ENCODE measurements around the gene SPOCK3.

Gene SPOCK3

DNA sequence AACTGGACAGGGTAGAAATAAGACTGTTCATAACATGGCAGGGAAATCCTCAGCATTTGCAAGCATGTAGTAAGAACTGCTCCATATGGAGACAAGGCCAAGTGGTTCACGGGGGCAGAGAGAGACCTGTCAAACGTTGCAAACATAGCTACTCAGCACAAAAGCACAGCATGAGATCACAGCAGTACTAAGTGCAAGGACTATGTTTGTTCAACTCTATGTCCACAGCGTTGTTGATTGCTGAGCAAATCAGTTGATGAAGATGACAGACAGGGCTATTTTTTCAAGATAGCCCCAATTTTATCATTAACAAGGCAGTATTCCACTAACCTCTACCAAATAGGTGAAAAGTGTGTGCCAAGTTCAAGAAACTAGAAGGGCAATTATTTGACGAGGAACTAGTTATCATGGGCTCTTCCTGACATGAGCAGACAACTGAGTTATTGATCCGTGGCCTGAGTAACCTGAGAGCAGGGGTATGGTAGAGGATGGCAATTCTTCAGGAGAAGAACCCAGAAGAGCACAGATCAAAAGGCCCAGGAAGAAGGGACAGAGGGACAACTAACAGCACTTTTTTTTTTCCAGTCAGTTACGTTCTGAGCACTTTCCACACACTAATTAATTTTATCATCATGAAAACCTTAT, 57.4 kb downstream of the SPOCK3 start:
- no peak for DNase-seq (ENCODE audit: low read depth)

DNA sequence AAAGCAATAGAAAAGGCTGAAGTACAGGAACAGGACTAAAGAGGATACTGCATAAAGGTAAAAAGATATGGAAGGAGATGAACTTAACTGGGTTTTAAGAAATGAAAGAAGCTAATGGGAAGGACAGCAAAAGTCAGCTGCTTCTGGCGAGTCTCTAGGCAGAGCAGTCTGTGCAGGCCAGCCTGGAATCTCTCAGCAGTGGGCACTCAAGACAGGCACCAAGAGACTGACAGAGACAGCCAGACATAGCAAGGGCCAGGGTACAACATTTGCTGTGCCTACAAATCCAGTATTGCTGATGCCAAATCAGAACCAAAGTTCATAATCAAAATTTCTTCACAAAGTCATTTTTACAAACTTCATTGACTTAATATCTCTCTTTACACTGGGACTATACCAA, 62.4 kb downstream of the SPOCK3 start:
- no peak for DNase-seq (ENCODE audit: low read depth)

DNA sequence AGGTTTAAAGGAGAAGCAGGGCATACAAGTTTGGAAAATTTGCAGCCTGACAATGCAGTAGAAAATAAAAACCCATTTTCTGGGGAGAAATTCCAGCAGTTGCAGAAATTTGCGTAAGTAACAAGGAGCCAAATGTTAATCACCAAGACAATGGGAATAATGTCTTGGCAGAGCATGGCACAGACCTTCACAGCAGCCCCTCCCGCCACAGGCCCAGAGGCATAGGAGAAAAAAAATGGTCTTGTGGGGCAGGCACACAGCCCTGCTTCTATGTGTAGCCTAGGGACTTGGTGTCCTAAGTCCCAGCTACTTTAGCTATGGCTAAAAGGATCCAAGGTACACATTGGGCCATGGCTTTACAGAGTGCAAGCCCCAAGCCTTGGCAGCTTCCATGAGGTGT, 65.7 kb downstream of the SPOCK3 start:
- DNase-seq (ENCODE audit: low read depth), result no peak

DNA sequence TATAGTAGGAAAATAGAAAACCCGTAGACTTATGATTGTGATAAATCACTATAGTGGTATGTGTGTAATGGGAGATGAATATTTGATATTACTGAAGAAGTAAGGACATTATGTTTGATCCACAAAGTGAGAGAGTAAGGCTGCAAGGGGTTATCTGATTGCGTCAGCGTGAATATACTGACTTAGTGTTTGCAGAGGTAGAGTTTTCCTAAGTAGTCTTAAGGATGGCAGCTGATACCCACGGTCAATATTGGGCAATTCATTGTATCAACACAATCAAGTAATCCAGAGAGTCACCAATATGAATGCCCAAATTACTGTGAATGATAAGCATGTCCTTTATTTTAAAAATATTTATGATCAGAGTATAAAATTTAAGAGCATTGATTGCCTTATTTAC, 83.7 kb downstream of the SPOCK3 start:
- DNase-seq (ENCODE audit: low read depth), result no peak

DNA sequence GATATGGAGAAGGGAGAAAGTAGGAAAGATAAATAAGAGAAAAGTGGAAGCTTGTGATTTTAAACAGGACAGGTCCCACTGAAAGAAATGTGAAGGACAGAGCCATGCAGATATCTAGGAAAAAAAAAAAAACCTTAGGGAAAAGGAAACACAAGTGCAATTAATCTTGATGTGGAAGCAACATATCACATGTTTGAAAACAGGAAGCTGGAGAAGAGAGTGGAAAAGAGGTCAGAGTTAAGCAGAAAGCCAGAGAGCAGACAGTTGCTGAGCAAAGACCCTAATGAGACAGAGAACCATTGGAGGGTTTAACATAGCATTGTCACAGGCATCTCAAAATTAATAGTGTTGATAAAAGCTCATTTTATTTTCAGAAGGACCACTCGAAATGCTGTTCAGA, 89.7 kb downstream of the SPOCK3 start:
- no peak for DNase-seq (ENCODE audit: low read depth)

DNA sequence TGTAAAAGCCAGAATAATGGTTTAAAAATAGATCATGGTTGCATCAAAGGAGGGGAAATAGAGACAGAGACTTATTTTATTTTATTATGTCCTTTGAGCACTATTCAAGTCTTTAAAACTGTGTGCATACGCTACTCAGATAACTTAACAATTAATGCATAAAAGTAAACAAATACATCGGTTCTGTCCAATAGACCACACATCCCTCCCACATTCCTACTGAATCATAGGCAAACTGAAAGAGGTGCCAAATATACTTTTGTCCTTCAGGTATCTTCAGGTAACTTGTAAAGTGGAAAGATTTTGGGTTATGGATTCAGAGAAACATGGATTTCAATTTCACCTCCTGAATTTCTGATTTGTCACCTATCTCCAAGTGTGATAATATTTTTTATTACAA, 91.3 kb downstream of the SPOCK3 start:
- no peak for DNase-seq (ENCODE audit: low read depth)

DNA sequence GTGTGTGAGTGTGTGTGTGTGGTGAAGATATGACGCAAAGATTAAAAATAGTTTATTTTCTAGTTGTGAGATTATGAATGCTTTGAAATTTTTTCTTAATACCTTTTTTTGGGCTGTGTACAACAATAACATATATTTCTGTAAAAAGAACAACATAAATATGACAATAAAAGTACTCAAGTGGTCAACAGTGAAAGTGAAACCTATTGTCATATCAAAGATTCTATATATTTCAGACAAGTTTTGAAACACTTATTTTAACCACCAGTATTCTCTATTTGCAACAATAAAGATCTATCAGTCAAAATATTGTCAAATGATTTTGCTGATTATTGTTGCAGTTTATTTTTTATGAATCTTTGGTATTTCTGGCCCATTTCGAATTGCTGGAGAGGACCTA, 98.0 kb downstream of the SPOCK3 start:
- no peak for DNase-seq (ENCODE audit: low read depth)

DNA sequence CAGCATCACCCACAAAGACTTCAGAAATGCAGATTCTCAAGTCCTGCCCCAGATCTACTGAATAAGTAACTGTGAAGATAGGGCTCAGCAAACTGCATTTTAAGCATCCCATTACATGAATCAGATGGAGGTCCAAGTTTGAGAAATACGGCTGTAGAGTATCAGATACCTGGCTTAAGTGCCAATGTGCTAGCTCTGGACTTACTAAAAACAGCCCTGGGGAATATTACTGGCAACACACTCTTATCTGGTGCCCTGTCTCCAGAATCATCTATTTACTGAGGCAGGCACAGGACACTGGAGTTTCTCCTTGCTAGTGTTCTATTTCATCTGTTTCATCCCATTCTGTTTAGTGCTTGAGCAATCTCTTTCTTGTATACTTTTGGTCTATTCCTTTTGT, 105.1 kb downstream of the SPOCK3 start:
- DNase-seq (ENCODE audit: low read depth), result no peak

DNA sequence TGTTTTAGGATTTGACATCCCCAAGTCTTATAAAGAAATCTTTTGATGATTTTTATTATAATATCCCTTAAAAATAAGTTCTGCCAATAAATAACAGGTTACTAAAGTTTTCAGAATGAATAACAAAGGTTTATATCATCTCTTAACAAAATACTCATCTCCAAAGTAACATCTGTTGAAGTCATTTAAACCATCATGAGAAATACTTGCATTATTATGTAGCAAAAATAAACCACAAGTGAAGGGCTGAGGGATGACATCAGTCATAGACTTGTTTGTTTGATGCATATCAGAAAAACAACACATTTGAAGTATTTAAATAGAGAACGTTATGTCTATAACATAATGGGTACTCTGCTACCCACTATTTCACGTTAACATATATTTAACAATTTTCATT, 114.9 kb downstream of the SPOCK3 start:
- DNase-seq (ENCODE audit: low read depth), result no peak

DNA sequence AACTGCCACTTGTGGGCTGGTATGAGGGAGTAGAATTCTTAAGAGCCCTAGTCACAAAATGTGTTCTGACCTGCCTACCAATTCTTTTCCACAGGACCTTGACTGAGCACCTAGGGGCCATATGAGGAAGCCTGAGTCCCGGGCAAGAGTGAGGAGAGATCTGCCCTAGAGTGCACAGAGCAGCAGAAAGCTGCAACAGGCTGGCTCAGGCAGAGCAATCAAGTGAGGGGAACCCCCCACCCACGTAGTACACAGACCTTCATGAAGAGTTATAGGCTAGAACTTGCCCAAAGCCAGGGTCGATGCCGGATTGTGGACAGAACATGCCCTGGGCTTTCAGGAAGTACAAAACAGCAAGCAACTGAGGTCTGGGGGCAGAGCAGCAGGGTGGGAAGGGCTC, 117.0 kb downstream of the SPOCK3 start:
- DNase-seq (ENCODE audit: low read depth), result no peak

DNA sequence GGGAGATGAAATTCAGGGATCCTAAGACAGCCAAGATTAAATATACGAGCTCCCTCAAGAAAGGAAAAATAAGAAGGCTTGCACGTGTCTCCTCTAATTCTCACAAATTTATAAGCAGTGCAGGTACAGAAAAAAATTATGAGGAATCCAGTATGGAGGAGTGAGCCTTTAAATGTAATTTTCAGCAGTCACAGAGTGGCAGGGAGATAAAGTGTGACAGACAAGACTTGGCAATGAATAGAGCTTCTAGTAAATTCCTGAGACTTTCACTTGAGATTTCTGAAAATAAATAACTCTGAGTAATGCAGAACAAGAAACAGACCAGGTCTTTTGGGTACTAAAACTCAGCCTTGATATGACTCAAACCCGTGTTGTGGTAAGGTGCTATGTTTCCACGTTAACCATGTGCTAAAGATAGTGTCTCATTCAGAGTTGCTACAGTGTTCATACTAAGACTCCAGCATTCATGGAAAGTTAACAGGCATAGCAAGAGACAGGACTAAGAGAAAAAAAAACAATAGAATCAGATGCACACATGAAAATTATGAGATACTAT, 119.8 kb downstream of the SPOCK3 start:
- no peak for DNase-seq (ENCODE audit: low read depth)

DNA sequence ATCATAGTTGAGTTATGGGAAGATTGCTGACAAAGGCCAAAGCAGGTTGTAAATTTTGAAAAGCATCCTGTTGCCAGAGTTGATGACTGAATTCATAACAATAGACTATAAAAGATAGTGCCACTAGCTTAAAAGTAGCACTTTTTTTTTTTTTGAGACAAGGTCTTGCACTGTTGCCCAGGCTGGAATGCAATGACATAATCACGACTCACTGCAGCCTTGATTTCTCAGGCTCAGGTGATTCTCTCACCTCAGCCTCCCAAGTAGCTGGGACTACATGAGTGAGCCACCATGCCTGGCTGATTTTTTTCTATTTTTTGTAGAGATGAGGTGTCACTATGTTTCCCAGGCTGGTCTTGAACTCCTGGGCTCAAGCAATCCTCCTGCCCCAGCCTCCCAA, 122.7 kb downstream of the SPOCK3 start:
- no peak for DNase-seq (ENCODE audit: low read depth)

DNA sequence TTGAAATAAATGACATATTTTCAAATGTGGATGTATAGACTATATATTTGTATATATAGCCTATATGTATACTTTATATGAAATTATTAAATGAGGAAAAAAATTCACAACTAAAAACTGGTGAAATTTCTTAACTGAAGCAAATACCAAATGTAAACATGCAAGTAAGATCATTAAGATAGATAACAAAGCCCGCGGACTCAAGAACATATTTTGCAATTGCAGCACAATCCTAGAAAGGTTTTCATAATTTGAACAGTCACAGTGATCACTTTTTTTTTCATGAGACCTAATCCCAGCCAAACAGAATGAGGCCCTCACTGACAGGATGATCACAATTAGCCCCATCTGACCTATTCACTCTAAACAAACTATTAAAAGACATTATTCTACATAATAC, 123.2 kb downstream of the SPOCK3 start:
- no peak for DNase-seq (ENCODE audit: low read depth)

DNA sequence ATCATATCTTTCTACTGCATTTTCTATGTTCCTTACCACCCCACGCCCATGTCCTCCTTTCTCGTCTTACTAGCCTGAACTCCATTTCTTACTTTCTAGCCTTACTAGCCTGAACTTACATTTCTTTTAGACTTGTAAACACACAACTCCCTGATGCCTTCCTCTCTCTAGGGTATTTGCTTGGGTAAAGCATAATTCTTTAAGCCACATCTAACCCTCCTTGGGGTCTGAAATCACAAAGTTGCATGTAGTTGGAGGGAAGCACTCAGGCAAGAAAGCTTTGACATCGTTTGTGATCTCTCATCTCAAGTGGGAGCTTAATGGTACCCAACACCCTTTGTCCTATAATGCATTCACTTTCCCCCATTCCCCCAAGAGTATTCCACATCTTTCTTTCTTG, 124.4 kb downstream of the SPOCK3 start:
- DNase-seq (ENCODE audit: low read depth), result no peak

DNA sequence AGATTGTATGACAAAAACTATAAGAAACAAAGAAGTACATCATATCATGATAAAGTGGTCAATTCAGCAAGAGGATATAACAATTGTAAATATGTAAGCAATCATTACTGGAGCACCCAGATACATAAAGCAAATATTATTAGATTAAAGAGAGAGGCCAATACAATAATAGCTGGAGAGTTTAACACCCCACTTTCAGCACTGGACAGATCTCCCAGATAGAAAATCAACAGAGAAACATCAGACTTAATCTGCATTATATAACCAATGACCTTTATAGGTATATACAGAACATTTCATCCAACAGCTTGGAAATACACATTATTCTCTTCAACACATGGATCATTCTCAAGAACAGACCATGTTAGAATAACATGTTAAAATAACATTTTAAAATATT, 128.4 kb downstream of the SPOCK3 start:
- no peak for DNase-seq (ENCODE audit: low read depth)

DNA sequence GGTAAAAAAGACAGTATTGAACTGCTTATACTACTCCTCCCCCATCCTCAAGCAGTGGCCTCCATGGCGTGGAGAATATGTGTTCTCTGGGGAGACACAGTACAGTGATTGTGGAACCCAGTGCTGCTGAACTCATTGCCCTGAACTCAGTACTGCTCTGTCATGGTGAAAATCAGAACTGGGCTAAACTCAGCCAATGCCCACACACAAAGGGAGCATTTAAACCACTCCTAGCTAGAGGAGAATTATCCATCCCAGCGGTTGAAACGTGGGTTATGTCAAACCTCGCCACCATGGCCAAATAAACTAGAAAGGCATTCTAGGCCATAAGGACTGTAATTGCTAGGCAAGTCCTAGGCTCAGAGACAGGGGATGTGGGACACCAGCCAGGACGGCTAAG, 131.8 kb downstream of the SPOCK3 start:
- no peak for DNase-seq (ENCODE audit: low read depth)

DNA sequence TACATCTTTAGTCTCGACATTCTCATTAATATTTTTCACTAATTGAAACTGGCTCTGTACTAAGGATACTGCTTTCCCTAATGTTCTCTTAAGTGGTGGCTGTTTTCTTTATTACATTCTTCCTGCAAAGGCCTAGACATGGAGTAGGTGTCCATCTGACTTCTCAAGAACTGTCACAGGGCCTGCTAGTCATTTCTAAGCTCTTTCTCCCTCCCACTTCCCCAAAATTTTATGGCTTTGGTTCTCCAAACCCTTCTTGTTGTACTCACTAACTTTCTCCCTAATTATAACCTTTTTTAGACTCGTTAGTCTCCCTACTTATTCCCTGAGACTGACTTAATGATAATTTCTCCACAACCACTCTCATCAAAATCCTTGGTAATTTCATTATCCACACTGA, 133.3 kb downstream of the SPOCK3 start:
- DNase-seq (ENCODE audit: low read depth), result no peak

DNA sequence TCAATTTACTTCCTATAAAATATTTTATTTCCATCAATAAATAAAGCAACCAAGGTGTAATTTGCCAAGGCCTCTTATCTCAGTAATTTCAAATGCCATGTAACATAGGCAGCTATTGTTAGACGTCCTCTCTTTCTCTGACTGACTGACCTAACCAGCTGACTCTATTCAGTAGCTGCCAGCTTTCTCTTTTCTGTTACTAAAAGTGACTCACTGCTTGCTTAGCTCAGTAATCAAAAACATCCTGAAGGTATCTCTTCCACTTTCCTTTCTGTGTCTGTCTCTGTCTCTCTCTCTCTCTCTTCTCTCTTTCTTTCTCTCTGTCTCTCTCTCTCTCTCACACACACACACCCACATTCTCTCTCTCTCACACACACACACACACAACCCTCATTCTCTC, 134.2 kb downstream of the SPOCK3 start:
- no peak for DNase-seq (ENCODE audit: low read depth)

DNA sequence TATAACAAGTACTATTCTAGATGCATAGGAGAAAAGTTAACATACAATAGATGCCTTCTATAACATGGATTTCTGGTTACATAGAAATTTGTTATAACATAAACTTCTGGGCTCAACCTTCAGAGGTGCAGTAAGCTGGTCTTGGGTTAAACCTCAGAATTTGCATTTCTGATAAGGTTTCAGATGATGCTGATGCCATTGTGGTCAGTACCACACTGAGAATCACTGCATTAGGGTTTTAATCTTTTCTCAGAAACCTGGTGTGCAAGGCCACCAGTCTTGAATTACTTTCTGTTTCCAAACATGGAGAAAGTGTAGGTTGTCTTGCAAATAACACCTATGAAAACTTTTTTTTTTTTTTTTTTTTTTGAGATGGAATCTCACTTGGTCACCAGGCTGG, 146.2 kb downstream of the SPOCK3 start:
- no peak for DNase-seq (ENCODE audit: low read depth)

DNA sequence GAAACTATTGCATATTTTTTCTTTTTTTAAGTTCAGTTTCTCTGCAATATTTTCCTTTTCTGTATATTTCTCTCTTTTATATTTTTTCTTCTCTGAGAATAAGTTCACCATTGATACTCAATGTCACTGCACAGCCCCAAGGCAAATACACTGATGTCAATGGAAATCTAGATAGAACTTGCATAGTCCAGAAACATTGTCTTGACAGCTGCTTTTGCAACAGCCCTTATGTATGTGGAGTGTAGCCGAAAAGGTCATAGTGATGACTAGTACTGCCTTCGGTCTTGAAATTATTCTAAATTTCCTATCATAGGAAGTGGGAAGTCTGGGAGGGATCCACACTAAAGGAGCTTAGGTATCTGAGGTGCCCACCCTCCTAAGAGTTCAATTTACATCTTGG, 150.0 kb downstream of the SPOCK3 start:
- DNase-seq (ENCODE audit: low read depth), result no peak

DNA sequence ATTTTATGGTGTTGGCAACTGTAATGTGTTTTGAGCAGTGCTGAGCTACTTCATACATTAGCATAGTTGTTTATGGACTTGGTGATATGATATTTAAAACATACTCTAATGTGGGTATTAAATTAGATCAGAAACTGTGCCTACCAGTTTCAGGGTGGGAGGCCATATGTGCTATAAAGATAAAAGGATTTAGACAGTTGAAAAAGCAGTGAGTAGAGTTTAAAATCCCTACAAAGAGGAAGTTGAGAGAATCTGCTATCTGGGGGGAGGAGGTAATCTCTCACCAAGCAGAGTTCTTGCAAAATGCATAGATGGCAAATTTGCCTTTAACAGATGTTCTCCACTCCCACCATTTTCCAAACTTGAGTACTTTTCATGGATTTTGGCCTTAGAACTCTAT, 154.5 kb downstream of the SPOCK3 start:
- DNase-seq (ENCODE audit: low read depth), result no peak

DNA sequence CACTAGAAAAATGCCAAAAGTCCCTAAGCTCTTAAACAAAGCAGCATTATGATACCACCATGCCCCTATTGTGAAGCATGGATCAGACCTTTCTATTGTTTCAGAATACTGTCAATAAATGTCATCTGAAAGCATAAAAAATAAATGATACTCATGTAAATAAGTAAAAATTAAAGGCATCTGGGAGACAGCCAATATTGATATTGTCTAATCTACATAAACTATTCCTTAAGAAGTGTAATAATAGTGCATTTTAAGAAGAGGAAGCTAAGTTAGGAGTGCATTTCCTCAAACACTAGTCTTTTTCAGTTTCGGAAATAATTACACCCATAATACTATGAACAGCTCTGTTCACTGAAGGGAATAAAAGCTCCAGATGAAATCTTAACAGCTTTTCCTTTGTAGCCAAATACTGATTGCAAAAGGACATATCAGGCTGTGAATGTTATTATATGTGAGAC, 181.6 kb downstream of the SPOCK3 start:
- no peak for DNase-seq (ENCODE audit: low read depth)

DNA sequence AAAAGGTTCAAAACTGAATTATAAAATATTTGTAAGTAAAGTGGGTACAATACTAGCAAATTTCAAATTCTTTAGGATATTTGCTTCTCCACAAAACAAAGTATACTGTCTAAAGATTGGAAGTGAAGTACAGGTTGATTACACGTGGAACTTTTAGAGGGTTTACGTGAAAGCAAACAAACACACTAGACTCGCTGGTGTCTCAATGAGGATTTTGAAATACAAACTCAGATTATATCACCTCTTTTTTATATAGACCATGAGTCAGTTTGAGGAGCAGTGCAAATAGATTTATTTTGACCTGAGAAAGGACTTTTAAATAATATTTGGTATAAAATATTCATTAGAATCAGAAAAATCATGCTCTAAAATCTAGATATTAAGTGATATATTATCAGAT, 185.0 kb downstream of the SPOCK3 start:
- DNase-seq (ENCODE audit: low read depth), result no peak

DNA sequence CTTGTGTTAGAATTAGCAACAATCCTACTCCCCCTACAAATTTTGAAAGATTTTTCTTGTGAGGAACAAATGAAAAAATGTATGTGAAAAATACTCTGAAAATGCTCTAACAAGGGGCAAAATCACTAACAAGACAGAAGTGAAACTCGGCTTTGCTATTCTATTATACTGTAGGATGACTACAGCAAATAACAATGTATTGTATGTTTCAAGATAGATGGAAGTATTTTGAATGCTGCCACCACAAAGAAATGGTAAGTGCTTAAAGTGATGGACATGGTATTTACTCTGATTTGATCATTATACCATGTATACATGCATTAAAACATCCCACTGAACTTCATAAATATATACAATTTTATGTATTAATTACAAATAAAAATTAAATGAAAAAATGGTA, 192.8 kb downstream of the SPOCK3 start:
- DNase-seq (ENCODE audit: low read depth), result no peak

DNA sequence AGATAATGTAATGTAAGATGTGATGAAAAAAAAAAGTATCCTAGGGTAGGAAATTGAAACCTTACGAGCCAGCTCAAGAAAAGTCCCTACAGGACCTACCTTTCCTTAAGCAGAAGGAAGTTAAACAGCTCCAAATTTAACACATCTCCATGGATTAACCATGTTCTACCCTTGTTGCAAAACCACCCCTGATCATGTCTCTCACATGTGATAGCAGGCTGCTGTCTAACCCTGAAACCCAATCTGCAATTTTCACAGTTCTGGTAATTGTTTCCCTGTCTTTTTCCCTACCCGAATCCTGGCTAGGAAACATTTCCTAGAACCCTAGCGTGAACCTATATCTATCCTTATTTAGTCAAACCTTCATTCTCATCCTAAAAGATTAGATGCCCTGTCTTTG, 198.9 kb downstream of the SPOCK3 start:
- DNase-seq (ENCODE audit: low read depth), result no peak

Measured in T-helper 22 cell (primary cell).